Esophagus muscularis mucosa (tissue), 4 donors: Measurements from ENCODE around the gene SLC35B4. TPM values are rescaled to one million over a fixed set of nuclear protein-coding genes. Genes with fewer than 3 reads are reported as not detected.

Experiments used
- DNase-seq: peaks from one replicate; pipeline ENCODE4 v3.0.0-alpha.2; 2017; ENCODE audit errors: extremely low spot score
- H3K27ac ChIP-seq, 4 donors: fragments of 200-600 bp; sonication (generic); replicated peaks in 1 of 4; 1 replicate in 3 of 4; 2 replicates in 1 of 4; pipeline ENCODE4 v1.5.1; 2016 to 2019; ENCODE audit warnings: mild to moderate bottlenecking in 1 of 4
- H3K27me3 ChIP-seq, 4 donors: fragments of 200-600 bp; sonication (generic); one replicate each; pipeline versions ENCODE4 v1.5.1 to v1.6.0; 2016 to 2019
- H3K36me3 ChIP-seq, 4 donors: fragments of 200-600 bp; sonication (generic); one replicate each; pipeline ENCODE4 v1.5.1; 2016 to 2019
- H3K4me1 ChIP-seq, 4 donors: fragments of 200-600 bp; sonication (generic); one replicate each; pipeline ENCODE4 v1.5.1; 2016 to 2019
- H3K4me3 ChIP-seq, 4 donors: fragments of 200-600 bp; sonication (generic); 1 replicate in 2 of 4; 2 replicates in 2 of 4; pipeline ENCODE4 v1.5.1; 2016 to 2019; ENCODE audit warnings: mild to moderate bottlenecking in 4 of 4, moderate library complexity in 1 of 4
- H3K9me3 ChIP-seq, 4 donors: fragments of 200-600 bp; sonication (generic); 1 replicate in 3 of 4; 2 replicates in 1 of 4; pipeline ENCODE4 v1.5.1; 2016 to 2019
- EP300 ChIP-seq: sonication (generic); formaldehyde crosslinking; IDR thresholded peaks from one replicate; pipeline ENCODE4 v1.6.1; 2017; ENCODE audit warnings: antibody characterized with exemption
- POLR2A ChIP-seq: fragments of 450-650 bp; IDR thresholded peaks from one replicate; pipeline ENCODE4 v1.6.1; 2017; ENCODE audit warnings: antibody characterized with exemption, moderate library complexity, mild to moderate bottlenecking, low read depth
- POLR2AphosphoS5 ChIP-seq, 2 donors: sonication (generic); formaldehyde crosslinking; IDR thresholded peaks; one replicate each; pipeline ENCODE4 v1.6.1; 2017; ENCODE audit warnings: antibody characterized with exemption in 2 of 2
- whole genome bisulfite sequencing: methylation state at CpG from one replicate; pipeline ENCODE4 v1.1.5; 2018; 5-methylcytosine and 5-hydroxymethylcytosine counted together
- intact Hi-C: fragments of 100-400 bp; cut with DNase I; formaldehyde crosslinking; loops from one replicate; pipeline ENCODE4 v1.15.1; 2023
- total RNA-seq, 4 donors: library from RNA; depleted of rRNA; stranded (reverse); fragments of >200 nt; gene quantifications; one replicate each; pipeline versions ENCODE4 v1.1.0 to v1.2.1, GENCODE V29; 2016
- TF ChIP-seq, protein P1 (sequence below), 3 experiments: fragments of 200-600 bp in 2 of 3; fragments of 450-650 bp in 1 of 3; sonication (generic) in 2 of 3; IDR thresholded peaks; one replicate each; pipeline ENCODE4 v1.5.1; 2017 to 2019; ENCODE audit warnings: antibody characterized with exemption in 3 of 3, mild to moderate bottlenecking in 2 of 3, moderate library complexity in 1 of 3

SLC35B4 gene
- total RNA-seq, 4 donors from 2014 or later, result 6.6 to 8.6 (median 7.9) TPM

DNA sequence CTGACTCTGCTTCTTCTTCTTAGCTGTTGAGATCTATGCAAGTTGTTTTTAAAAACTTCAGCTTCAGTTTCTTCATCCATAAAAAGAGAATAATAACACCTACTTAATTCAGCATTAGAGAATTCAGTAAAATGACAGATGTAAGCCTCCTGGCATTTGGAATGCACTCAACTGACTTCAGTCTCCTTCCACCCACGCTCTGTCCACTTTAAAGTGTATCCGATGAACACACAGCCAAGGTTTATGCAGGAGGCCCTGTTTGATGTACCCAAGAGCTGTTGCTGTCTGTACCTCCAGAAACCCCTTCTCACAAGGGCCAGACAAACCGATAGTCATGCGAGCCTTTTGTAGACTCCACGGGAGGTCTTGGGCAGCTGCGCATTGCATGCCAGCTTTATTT is 27.1 kb upstream of the SLC35B4 start:
- Histone ChIP-seq H3K27ac (no peak overlapping the region), H3K9me3 (no peaks in the 10 kb centered on the region), H3K36me3 (no peaks in the 10 kb centered on the region), H3K4me1 (no peaks in the 10 kb centered on the region), H3K4me3 (no peak overlapping the region), H3K27me3 (peaks cover 0 to 7% (median 0%) of the 10 kb centered on the region in 4 donors)
- intact Hi-C loops, result no loop called here
- TF ChIP-seq EP300 (no peak), POLR2AphosphoS5 (IDR thresholded peaks at IDR 0.05) (no peak), POLR2A (no peak)
- TF ChIP-seq, protein P1, sequence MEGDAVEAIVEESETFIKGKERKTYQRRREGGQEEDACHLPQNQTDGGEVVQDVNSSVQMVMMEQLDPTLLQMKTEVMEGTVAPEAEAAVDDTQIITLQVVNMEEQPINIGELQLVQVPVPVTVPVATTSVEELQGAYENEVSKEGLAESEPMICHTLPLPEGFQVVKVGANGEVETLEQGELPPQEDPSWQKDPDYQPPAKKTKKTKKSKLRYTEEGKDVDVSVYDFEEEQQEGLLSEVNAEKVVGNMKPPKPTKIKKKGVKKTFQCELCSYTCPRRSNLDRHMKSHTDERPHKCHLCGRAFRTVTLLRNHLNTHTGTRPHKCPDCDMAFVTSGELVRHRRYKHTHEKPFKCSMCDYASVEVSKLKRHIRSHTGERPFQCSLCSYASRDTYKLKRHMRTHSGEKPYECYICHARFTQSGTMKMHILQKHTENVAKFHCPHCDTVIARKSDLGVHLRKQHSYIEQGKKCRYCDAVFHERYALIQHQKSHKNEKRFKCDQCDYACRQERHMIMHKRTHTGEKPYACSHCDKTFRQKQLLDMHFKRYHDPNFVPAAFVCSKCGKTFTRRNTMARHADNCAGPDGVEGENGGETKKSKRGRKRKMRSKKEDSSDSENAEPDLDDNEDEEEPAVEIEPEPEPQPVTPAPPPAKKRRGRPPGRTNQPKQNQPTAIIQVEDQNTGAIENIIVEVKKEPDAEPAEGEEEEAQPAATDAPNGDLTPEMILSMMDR (IDR thresholded peaks at IDR 0.05), result no peak
- no peak for DNase-seq
- 53% methylated on average over 6 of the region's 6 CpGs for whole genome bisulfite sequencing

DNA sequence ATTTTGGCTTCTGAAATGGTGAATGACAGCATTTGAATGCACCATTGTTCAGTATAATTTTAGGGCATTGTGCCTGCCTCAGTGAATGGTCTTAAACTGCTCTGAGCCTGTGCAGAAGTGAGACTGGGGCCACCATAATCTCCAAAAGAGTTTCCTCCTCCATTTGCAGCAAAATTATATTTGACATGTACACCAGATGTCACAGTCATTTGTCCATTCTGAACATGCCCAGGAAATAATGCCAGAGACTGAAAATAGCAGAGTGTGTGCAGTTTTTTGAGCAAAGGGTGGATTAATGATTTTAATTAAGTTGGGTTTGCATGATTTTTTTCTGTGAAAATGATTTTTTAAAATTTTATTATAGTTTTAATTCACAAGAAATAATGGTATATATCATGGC is 26.4 kb upstream of the SLC35B4 start:
- no peak overlapping the region for H3K27ac ChIP-seq
- H3K4me3 ChIP-seq, result no peak overlapping the region
- no peak for DNase-seq
- intact Hi-C loops, result no loop called here
- H3K4me1 ChIP-seq, result no peaks in the 10 kb centered on the region
- H3K36me3 ChIP-seq, result no peaks in the 10 kb centered on the region
- H3K27me3 ChIP-seq, result peaks cover 0 to 7% (median 0%) of the 10 kb centered on the region in 4 donors
- no peak for TF ChIP-seq POLR2AphosphoS5 (IDR thresholded peaks at IDR 0.05)
- no peak for TF ChIP-seq POLR2A
- no peak for TF ChIP-seq EP300
- TF ChIP-seq, protein P1 (IDR thresholded peaks at IDR 0.05), result no peak
- no peaks in the 10 kb centered on the region for H3K9me3 ChIP-seq

DNA sequence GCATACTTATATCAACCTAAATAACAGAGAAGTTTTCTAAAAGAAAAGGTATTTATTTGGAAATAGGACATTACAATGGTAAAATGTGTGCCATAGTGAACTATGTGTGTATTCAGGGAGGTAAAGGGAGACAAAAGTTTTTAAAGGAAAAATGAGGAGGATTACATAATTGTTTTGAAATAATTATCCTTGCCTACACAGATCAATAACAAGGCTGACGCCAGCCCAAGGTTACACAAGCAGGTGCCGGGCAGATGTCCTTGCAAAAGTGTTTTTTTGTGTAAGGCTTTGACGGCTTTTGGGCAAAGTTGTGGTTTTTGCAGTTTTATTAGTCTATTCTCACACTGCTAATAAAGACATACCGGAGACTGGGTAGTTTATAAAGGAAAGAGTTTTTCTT is 22.7 kb upstream of the SLC35B4 start:
- Histone ChIP-seq H3K27ac (no peak overlapping the region), H3K9me3 (no peaks in the 10 kb centered on the region), H3K4me1 (no peaks in the 10 kb centered on the region), H3K4me3 (no peak overlapping the region), H3K36me3 (no peaks in the 10 kb centered on the region), H3K27me3 (peaks cover 0 to 9% (median 0%) of the 10 kb centered on the region in 4 donors)
- WGBS, result 85% methylated on average over 4 of the region's 4 CpGs
- DNase-seq, result no peak
- no peak for TF ChIP-seq POLR2A
- TF ChIP-seq POLR2AphosphoS5 (IDR thresholded peaks at IDR 0.05), result no peak
- no peak for TF ChIP-seq EP300
- intact Hi-C loops, result no loop called here

DNA sequence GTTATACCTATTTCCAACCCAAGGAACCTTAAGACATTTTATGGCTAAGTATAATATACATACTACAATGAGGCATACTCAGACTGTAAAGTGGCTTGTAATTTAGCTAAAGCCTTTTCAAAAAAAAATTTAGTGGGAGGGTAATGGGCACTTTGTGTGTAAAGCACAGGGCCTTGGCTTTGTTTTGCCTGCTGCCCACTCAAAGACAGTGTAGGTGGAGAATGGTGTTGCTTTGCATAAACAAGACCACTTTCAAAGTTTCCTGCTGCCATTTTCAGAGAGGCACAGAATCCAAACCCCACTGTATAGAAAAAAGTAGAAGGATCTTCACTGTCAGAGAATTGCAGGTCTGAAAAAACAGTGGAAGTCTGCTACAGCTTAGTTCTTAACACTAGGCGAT is 21.2 kb upstream of the SLC35B4 start:
- DNase-seq, result no peak
- Histone ChIP-seq H3K4me1 (no peaks in the 10 kb centered on the region), H3K27ac (no peak overlapping the region), H3K36me3 (no peaks in the 10 kb centered on the region), H3K27me3 (peaks cover 0 to 13% (median 0%) of the 10 kb centered on the region in 4 donors), H3K4me3 (no peak overlapping the region), H3K9me3 (no peaks in the 10 kb centered on the region)
- TF ChIP-seq, protein P1 (IDR thresholded peaks at IDR 0.05), result no peak
- TF ChIP-seq EP300, result no peak
- TF ChIP-seq POLR2AphosphoS5 (IDR thresholded peaks at IDR 0.05), result no peak
- TF ChIP-seq POLR2A, result no peak
- WGBS, result 100% methylated on average over 1 of the region's 1 CpG
- intact Hi-C loops, result no loop called here

DNA sequence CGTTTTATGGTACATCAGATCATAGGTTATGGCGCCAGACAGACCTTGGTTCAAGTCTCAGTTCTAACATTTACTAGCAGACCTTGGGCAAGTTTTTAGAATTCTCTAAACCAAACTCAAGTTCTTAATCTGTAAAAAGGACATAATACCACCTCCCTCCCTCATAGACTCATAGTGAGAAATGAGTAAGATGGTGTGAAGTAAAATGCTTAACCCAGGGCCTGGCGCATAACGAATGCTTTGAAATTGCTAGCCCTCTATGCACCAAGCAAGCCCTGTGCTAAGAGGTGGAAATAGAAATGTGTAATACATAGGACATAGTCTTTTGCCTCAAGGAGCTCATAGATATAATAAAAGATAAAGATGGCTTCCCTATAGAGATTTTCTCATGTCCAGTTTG is 17.7 kb upstream of the SLC35B4 start:
- Histone ChIP-seq H3K9me3 (no peaks in the 10 kb centered on the region), H3K4me3 (no peak overlapping the region), H3K27me3 (peaks cover 0 to 22% (median 0%) of the 10 kb centered on the region in 4 donors), H3K4me1 (no peaks in the 10 kb centered on the region), H3K36me3 (no peaks in the 10 kb centered on the region), H3K27ac (no peak overlapping the region)
- TF ChIP-seq EP300, result no peak
- TF ChIP-seq, protein P1 (IDR thresholded peaks at IDR 0.05), result no peak
- TF ChIP-seq POLR2A, result no peak
- TF ChIP-seq POLR2AphosphoS5 (IDR thresholded peaks at IDR 0.05), result no peak
- intact Hi-C loops, result no loop called here
- no peak for DNase-seq
- WGBS, result 79% methylated on average over 4 of the region's 4 CpGs
